Measurements from ENCODE around the gene SND1.

SND1 gene

DNA sequence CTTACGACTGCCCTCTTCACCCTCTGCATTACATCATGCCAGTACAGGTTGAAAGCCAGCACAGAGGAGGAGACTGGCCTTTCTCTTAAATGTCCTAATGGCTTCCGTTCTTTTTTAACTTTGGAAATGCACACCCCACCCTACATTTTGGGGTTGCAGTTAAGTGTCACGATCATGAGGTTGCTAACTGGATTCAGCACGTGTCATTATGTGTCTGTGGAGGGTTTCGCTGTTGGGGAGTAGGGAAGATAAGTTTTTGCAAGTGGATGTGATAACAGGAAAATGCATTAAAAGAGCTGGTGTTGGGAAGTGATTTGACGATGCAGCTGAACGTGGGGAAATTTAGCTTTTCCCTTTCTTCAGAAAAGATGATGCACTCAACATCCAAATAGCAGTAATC lies 243.4 kb downstream of the SND1 start:
- TF ChIP-seq EZH2phosphoT487 (conservative IDR thresholded peaks at IDR 0.05; ENCODE audit: low read length) (no peak), CTCF (IDR thresholded peaks at IDR 0.05; ENCODE audit: insufficient read depth, low read length, poor library complexity, severe bottlenecking) (no peak)
- Histone ChIP-seq H3K79me2 (ENCODE audit: insufficient read depth, low read length) (0 out of 2 replicates have a peak, but pooled peaks cover under 1% of the 10 kb centered on the region), H3K27me3 (ENCODE audit: low read length) (no peaks in the 10 kb centered on the region), H3K4me2 (ENCODE audit: low read depth, low read length, poor library complexity, severe bottlenecking) (no peak overlapping the region), H4K20me1 (ENCODE audit: low read depth, low read length) (no peaks in the 10 kb centered on the region), H3F3A (ENCODE audit: insufficient read depth) (no peaks in the 10 kb centered on the region), H3K9ac (ENCODE audit: low read length) (no peak overlapping the region), H3K4me3 (ENCODE audit: insufficient read depth, low read length, poor library complexity, severe bottlenecking) (no peak overlapping the region), H2AFZ (ENCODE audit: low read depth, low read length, severe bottlenecking) (no peak overlapping the region), H3K27ac (ENCODE audit: low read depth, low read length) (no peak overlapping the region), H3K36me3 (ENCODE audit: low read length) (no peaks in the 10 kb centered on the region), H3K9me3 (ENCODE audit: insufficient read depth, low read length) (no peaks in the 10 kb centered on the region), H3K9me2 (replicated peaks; ENCODE audit: insufficient read depth, low read length) (no peaks in the 10 kb centered on the region)

GRCh38 chr7:127895814-127896280 lies 243.9 kb downstream of the SND1 start:
- H4K20me1 ChIP-seq (ENCODE audit: low read depth, low read length), result no peaks in the 10 kb centered on the region
- no peaks in the 10 kb centered on the region for H3K27me3 ChIP-seq (ENCODE audit: low read length)
- no peak overlapping the region for H3K9ac ChIP-seq (ENCODE audit: low read length)
- no peak overlapping the region for H3K4me3 ChIP-seq (ENCODE audit: insufficient read depth, low read length, poor library complexity, severe bottlenecking)
- H3K9me2 ChIP-seq (replicated peaks; ENCODE audit: insufficient read depth, low read length), result no peaks in the 10 kb centered on the region
- H3K79me2 ChIP-seq (ENCODE audit: insufficient read depth, low read length), result 0 out of 2 replicates have a peak, but pooled peaks cover 2% of the 10 kb centered on the region
- no peak overlapping the region for H2AFZ ChIP-seq (ENCODE audit: low read depth, low read length, severe bottlenecking)
- H3K4me2 ChIP-seq (ENCODE audit: low read depth, low read length, poor library complexity, severe bottlenecking), result no peak overlapping the region
- no peaks in the 10 kb centered on the region for H3F3A ChIP-seq (ENCODE audit: insufficient read depth)
- H3K27ac ChIP-seq (ENCODE audit: low read depth, low read length), result no peak overlapping the region
- H3K9me3 ChIP-seq (ENCODE audit: insufficient read depth, low read length), result no peaks in the 10 kb centered on the region
- TF ChIP-seq EZH2phosphoT487 (conservative IDR thresholded peaks at IDR 0.05; ENCODE audit: low read length) (no peak), CTCF (IDR thresholded peaks at IDR 0.05; ENCODE audit: insufficient read depth, low read length, poor library complexity, severe bottlenecking) (no peak)
- H3K36me3 ChIP-seq (ENCODE audit: low read length), result no peaks in the 10 kb centered on the region

GRCh38 chr7:127896659-127897058 lies 244.7 kb downstream of the SND1 start:
- Histone ChIP-seq H3K9ac (ENCODE audit: low read length) (no peak overlapping the region), H4K20me1 (ENCODE audit: low read depth, low read length) (no peaks in the 10 kb centered on the region), H3K36me3 (ENCODE audit: low read length) (no peaks in the 10 kb centered on the region), H3K27ac (ENCODE audit: low read depth, low read length) (no peak overlapping the region), H2AFZ (ENCODE audit: low read depth, low read length, severe bottlenecking) (no peak overlapping the region), H3K4me3 (ENCODE audit: insufficient read depth, low read length, poor library complexity, severe bottlenecking) (no peak overlapping the region), H3K4me2 (ENCODE audit: low read depth, low read length, poor library complexity, severe bottlenecking) (no peak overlapping the region), H3F3A (ENCODE audit: insufficient read depth) (no peaks in the 10 kb centered on the region), H3K79me2 (ENCODE audit: insufficient read depth, low read length) (0 out of 2 replicates have a peak, but pooled peaks cover 5% of the 10 kb centered on the region), H3K27me3 (ENCODE audit: low read length) (no peaks in the 10 kb centered on the region), H3K9me2 (replicated peaks; ENCODE audit: insufficient read depth, low read length) (no peaks in the 10 kb centered on the region), H3K9me3 (ENCODE audit: insufficient read depth, low read length) (no peaks in the 10 kb centered on the region)
- TF ChIP-seq EZH2phosphoT487 (conservative IDR thresholded peaks at IDR 0.05; ENCODE audit: low read length) (no peak), CTCF (IDR thresholded peaks at IDR 0.05; ENCODE audit: insufficient read depth, low read length, poor library complexity, severe bottlenecking) (no peak)

Data from SU-DHL-6 (cell line).